K562 (cell line): ENCODE results near the gene MTSS2. TPM values are rescaled to one million over a fixed set of nuclear protein-coding genes. Genes with fewer than 3 reads are reported as not detected.

Experiments used
- ATAC-seq: fragments of 200-7000 bp; cut with Tn5 transposase; 3 replicates; pipeline ENCODE4 v1.9.1; 2020; ENCODE audit warnings: moderate library complexity
- BruUV-seq: library from RNA; stranded (reverse); fragments of 400-500 nt; replicated peaks from 2 replicates; lab custom pipeline; 2021; lab: Mats Ljungman, UMichigan
- CTCF ChIA-PET: fragments of 300-600 bp; formaldehyde crosslinking; extraction: SDS; loops from one replicate; lab custom pipeline; 2021; ENCODE audit warnings: low intra/inter-chr PET ratio; lab: Yijun Ruan, JAX
- POLR2A ChIA-PET: fragments of 300-600, 350-650 bp; sonication (Branson Sonifier 250); formaldehyde crosslinking; extraction: SDS; loops from one replicate; lab custom pipeline; 2021; ENCODE audit warnings: antibody characterized with exemption, inconsistent platforms; lab: Yijun Ruan, JAX
- DNase-seq, 4 experiments: peaks; one replicate each; pipeline versions ENCODE4 v3.0.0 to v3.0.0-alpha.2; 2011 to 2018; ENCODE audit warnings: low spot score in 3 of 4, mixed read lengths in 3 of 4; ENCODE audit errors: extremely low read depth in 1 of 4
- FAIRE-seq: peaks from 2 replicates; lab custom pipeline; 2011; peaks lifted over from hg19 to GRCh38; lab: Jason Lieb, UNC
- H2AFZ ChIP-seq: 2 replicates; pipeline ENCODE4 v1.6.0; 2011; ENCODE audit warnings: low read depth, low read length, control low read depth, inconsistent platforms
- H3K27ac ChIP-seq: fragments of 200-600 bp; 3 replicates; pipeline ENCODE4 v1.8.0; 2011; ENCODE audit warnings: low read depth, mild to moderate bottlenecking, control low read depth, inconsistent platforms, low read length, moderate library complexity, mixed read lengths; ENCODE audit errors: extremely low read depth
- H3K27me3 ChIP-seq, 2 experiments: fragments of 300-600 bp in 1 of 2; 2 replicates in 1 of 2; 3 replicates in 1 of 2; pipeline versions ENCODE4 v1.6.0 to v1.8.0; 2011; ENCODE audit warnings: inconsistent platforms in 2 of 2, low read length in 2 of 2, mild to moderate bottlenecking in 1 of 2, mixed read lengths in 1 of 2, moderate library complexity in 1 of 2; ENCODE audit not compliant: control insufficient read depth in 2 of 2, insufficient read depth in 2 of 2
- H3K36me3 ChIP-seq: fragments of 300-600 bp; 3 replicates; pipeline ENCODE4 v1.8.0; 2011; ENCODE audit warnings: mild to moderate bottlenecking, low read length, inconsistent platforms; ENCODE audit not compliant: control insufficient read depth, insufficient read depth
- H3K4me1 ChIP-seq, 2 experiments: fragments of 200-600 bp in 1 of 2; replicated peaks in 1 of 2; 2 replicates in 1 of 2; 3 replicates in 1 of 2; pipeline versions ENCODE4 v1.5.1 to v1.8.0; 2011; ENCODE audit warnings: inconsistent platforms in 2 of 2, low read length in 2 of 2, mild to moderate bottlenecking in 1 of 2, mixed read lengths in 1 of 2, moderate library complexity in 1 of 2; ENCODE audit not compliant: control insufficient read depth in 2 of 2, insufficient read depth in 2 of 2
- H3K4me2 ChIP-seq: 2 replicates; pipeline ENCODE4 v1.6.1; 2011; ENCODE audit warnings: low read length, control low read depth, inconsistent platforms, mixed read lengths; ENCODE audit not compliant: insufficient read depth
- H3K4me3 ChIP-seq: fragments of 200-600 bp; sonication (generic), shearing (Covaris generic); 2 replicates; pipeline ENCODE4 v1.5.1; 2016; ENCODE audit warnings: control low read depth, inconsistent platforms
- H3K79me2 ChIP-seq: fragments of 200-600 bp; 3 replicates; pipeline ENCODE4 v1.8.0; 2011; ENCODE audit warnings: low read length, inconsistent platforms; ENCODE audit not compliant: control insufficient read depth, insufficient read depth
- H3K9ac ChIP-seq, 2 experiments: 2 replicates each; pipeline versions ENCODE4 v1.6.0 to v1.6.1; 2011; ENCODE audit warnings: low read depth in 2 of 2, low read length in 2 of 2, control low read depth in 1 of 2, inconsistent platforms in 1 of 2, mild to moderate bottlenecking in 1 of 2, mixed read lengths in 1 of 2; ENCODE audit not compliant: insufficient read depth in 1 of 2
- H3K9me1 ChIP-seq: one replicate; pipeline ENCODE4 v1.6.0; 2011; ENCODE audit warnings: inconsistent platforms, mild to moderate bottlenecking, low read length, moderate library complexity; ENCODE audit not compliant: control insufficient read depth, insufficient read depth
- H3K9me3 ChIP-seq: replicated peaks from 2 replicates; pipeline ENCODE4 v1.5.1; 2011; ENCODE audit warnings: low read depth, low read length, inconsistent platforms; ENCODE audit not compliant: control insufficient read depth, insufficient read depth
- H4K20me1 ChIP-seq: replicated peaks from 2 replicates; pipeline ENCODE4 v1.6.1; 2011; ENCODE audit warnings: low read length, inconsistent platforms, mixed read lengths; ENCODE audit not compliant: control insufficient read depth, insufficient read depth
- BCLAF1 ChIP-seq, 2 experiments: fragments of 450-650 bp in 1 of 2; IDR thresholded peaks; 2 replicates each; pipeline ENCODE4 v1.6.1; 2011 to 2017; ENCODE audit warnings: low read depth in 2 of 2, antibody characterized with exemption in 1 of 2, borderline replicate concordance in 1 of 2, low read length in 1 of 2, mild to moderate bottlenecking in 1 of 2, mixed read lengths in 1 of 2; ENCODE audit not compliant: control insufficient read depth in 1 of 2
- CTCF ChIP-seq, 3 experiments: IDR thresholded peaks in 2 of 3; conservative IDR thresholded peaks in 1 of 3; 2 replicates each; pipeline ENCODE4 v1.5.1; 2011 to 2012; ENCODE audit warnings: low read length in 3 of 3, mild to moderate bottlenecking in 3 of 3, control low read depth in 2 of 3, improper control_type of control experiment in 1 of 3, inconsistent platforms in 1 of 3, low read depth in 1 of 3, mixed read lengths in 1 of 3, moderate library complexity in 1 of 3; ENCODE audit not compliant: insufficient read depth in 2 of 3
- FOXJ2 ChIP-seq: fragments of 200-800 bp; sonication (Bioruptor generic); IDR thresholded peaks from 2 replicates; pipeline ENCODE4 v1.6.1; 2016; ENCODE audit warnings: missing genetic modification characterization, missing compliant biosample characterization
- FOXO4 ChIP-seq: fragments of 450-650 bp; formaldehyde crosslinking; IDR thresholded peaks from 2 replicates; pipeline ENCODE4 v1.4.0; 2020; ENCODE audit warnings: mild to moderate bottlenecking, moderate library complexity
- ILK ChIP-seq: fragments of 450-650 bp; IDR thresholded peaks from 2 replicates; pipeline ENCODE4 v1.6.1; 2016; ENCODE audit warnings: missing genetic modification characterization, low read depth, mild to moderate bottlenecking, missing compliant biosample characterization, moderate library complexity, borderline replicate concordance
- MXD1 ChIP-seq: fragments of 250-450 bp; sonication (Bioruptor Pico); IDR thresholded peaks from 2 replicates; pipeline ENCODE4 v1.8.0; 2021; ENCODE audit warnings: borderline replicate concordance, mild to moderate bottlenecking, moderate library complexity; ENCODE audit not compliant: poor library complexity, severe bottlenecking
- NCOA1 ChIP-seq: fragments of 450-650 bp; IDR thresholded peaks from 2 replicates; pipeline ENCODE4 v1.6.1; 2016; ENCODE audit warnings: low read depth
- POLR2G ChIP-seq: fragments of 200-400 bp; formaldehyde crosslinking; IDR thresholded peaks from 2 replicates; pipeline ENCODE4 v1.6.1; 2017; ENCODE audit warnings: low read depth, mild to moderate bottlenecking, antibody characterized with exemption, low read length, moderate library complexity
- SPI1 ChIP-seq: IDR thresholded peaks from 2 replicates; pipeline ENCODE4 v1.6.1; 2011; ENCODE audit warnings: low read depth, low read length, control low read depth, borderline replicate concordance
- WGBS: fragments of 100-300 bp; shearing (Covaris generic); methylation state at CpG from one replicate; pipeline ENCODE4 v1.1.6; 2016; ENCODE audit warnings: low coverage, mixed read lengths; ENCODE audit not compliant: insufficient coverage; ENCODE audit errors: missing lambda C conversion rate; 5-methylcytosine and 5-hydroxymethylcytosine counted together
- in situ Hi-C: fragments of 300-500 bp; cut with MboI; formaldehyde crosslinking; loops from 4 replicates; pipeline ENCODE4 v1.15.0; 2018; ENCODE audit warnings: inconsistent platforms, mixed read lengths
- intact Hi-C: fragments of 100-400 bp; cut with micrococcal nuclease; formaldehyde crosslinking; loops from 2 replicates; pipeline ENCODE4 v1.14.2; 2022
- polyA plus RNA-seq, 8 experiments: library from polyadenylated mRNA; depleted of rRNA in 4 of 8; stranded (reverse) in 5 of 8; unstranded in 3 of 8; fragments of >200 nt; fragmentation: Nextera tagmentation in 2 of 8; fragmentation: Illumina TruSeq in 1 of 8; extraction: Ambion mirVana in 2 of 8; extraction: Trizol in 1 of 8; gene quantifications; 2 replicates each; pipeline versions ENCODE4 v1.2.1 to v1.2.3, GENCODE V29; 2011 to 2014; ENCODE audit warnings: inconsistent platforms in 1 of 8, missing spikeins in 1 of 8
- total RNA-seq, 7 experiments: library from RNA; depleted of rRNA in 6 of 7; stranded (reverse); fragments of >200 nt in 6 of 7; fragmentation: Illumina TruSeq in 2 of 7; extraction: Trizol in 2 of 7; gene quantifications; 2 replicates each; pipeline versions ENCODE4 v1.2.1 to v1.2.3, GENCODE V29; 2011 to 2021; ENCODE audit warnings: low replicate concordance in 1 of 7

The MTSS2 gene
- total and polyA plus RNA-seq, 9 of the 15 experiments (the other 6 are each of a cell fraction or from before 2014, with no cell fraction given), result 0.11 to 60.3 (median 16.9) TPM

GRCh38 chr16:70692130-70692872 lies 6.4 kb upstream of the MTSS2 start:
- no peak overlapping the region for H3K4me2 ChIP-seq
- no peaks in the 10 kb centered on the region for H4K20me1 ChIP-seq
- DNase-seq, result no peak
- ATAC-seq, result no peak
- in situ Hi-C loops (no loop called here), intact Hi-C loops (no loop called here)
- FAIRE-seq, result no peak
- no peak for TF ChIP-seq FOXO4
- TF ChIP-seq SPI1, result no peak
- TF ChIP-seq CTCF (IDR thresholded peaks at IDR 0.05 in 2 of 3, conservative IDR thresholded peaks at IDR 0.05 in 1 of 3; ENCODE audit: insufficient read depth in 2 of 3, low read depth in 1 of 3, low read length in 3 of 3), result no peak
- no peak for TF ChIP-seq NCOA1
- TF ChIP-seq POLR2G, result no peak
- TF ChIP-seq FOXJ2 (tag), result no peak
- no peak for TF ChIP-seq BCLAF1 (IDR thresholded peaks at IDR 0.05; ENCODE audit: borderline replicate concordance in 1 of 2, control insufficient read depth in 1 of 2, low read depth in 2 of 2, low read length in 1 of 2)
- TF ChIP-seq ILK (tag), result no peak
- no peak for TF ChIP-seq MXD1 (CRISPR knock-in tag)
- peaks cover 25 to 84% of the 10 kb centered on the region in 2 experiments for H3K4me1 ChIP-seq
- ChIA-PET CTCF (no interaction called here), POLR2A (interaction anchor here (0.6 kb wide), 1 partner anchor 9 kb away, joined by 3 read pairs; no protein-coding TSS in a partner anchor)
- peaks cover 12% of the 10 kb centered on the region; the same call in 1 of the 3 replicates for H3K36me3 ChIP-seq
- no peak overlapping the region for H2AFZ ChIP-seq
- no peaks in the 10 kb centered on the region for H3K27me3 ChIP-seq
- no TSS peak for BruUV-seq
- WGBS, result 73% methylated on average over 11 of the region's 14 CpGs
- H3K9me1 ChIP-seq, result no peaks in the 10 kb centered on the region
- H3K9ac ChIP-seq, result no peak overlapping the region
- H3K9me3 ChIP-seq, result no peaks in the 10 kb centered on the region
- no peak overlapping the region for H3K4me3 ChIP-seq
- no peaks in the 10 kb centered on the region for H3K79me2 ChIP-seq
- no peak overlapping the region for H3K27ac ChIP-seq
